GM18868 (cell line): ENCODE results near the gene PTGER3.
A peak's percentile ranks its signal among the peaks of the same experiment; 100 is the strongest.
"Not testable (repeated sequence)": the region's sequence is repeated elsewhere in the genome, so short reads cannot be mapped to it uniquely, and the experiment has no call there.

Experiments used
- ATAC-seq: cut with Tn5 transposase; IDR thresholded peaks from one replicate; pipeline ENCODE4 v1.9.1; 2021; ENCODE audit warnings: mild to moderate bottlenecking, moderate library complexity; ENCODE audit not compliant: unreplicated experiment

The PTGER3 gene

GRCh38 chr1:70963374-70963773 is 84.2 kb downstream of the PTGER3 start:
- ATAC-seq: no peak

- ATAC-seq: no peak
These were observed 86.1 kb downstream of the PTGER3 start for GRCh38 chr1:70961374-70961975.

GRCh38 chr1:70948396-70949017 is 99.1 kb downstream of the PTGER3 start:
- ATAC-seq: no peak

GRCh38 chr1:70947835-70948234 is 99.8 kb downstream of the PTGER3 start:
- ATAC-seq: no peak

GRCh38 chr1:70945676-70946075 is 101.9 kb downstream of the PTGER3 start:
- ATAC-seq: no peak

- ATAC-seq: no peak
These were observed 102.4 kb downstream of the PTGER3 start for GRCh38 chr1:70945251-70945650.

GRCh38 chr1:70941563-70941962 is 106.1 kb downstream of the PTGER3 start:
- ATAC-seq: no peak

GRCh38 chr1:70940398-70940797 is 107.2 kb downstream of the PTGER3 start:
- ATAC-seq: not testable (repeated sequence)

- no peak for ATAC-seq
These were observed 113.2 kb downstream of the PTGER3 start for GRCh38 chr1:70934194-70934961.

- ATAC-seq: peak; percentile 53
These were observed 117.6 kb downstream of the PTGER3 start for GRCh38 chr1:70930062-70930461.

GRCh38 chr1:70922196-70922595 is 125.4 kb downstream of the PTGER3 start:
- ATAC-seq: no peak
